ENCODE data around the gene ATRNL1. TPM values are rescaled to one million over a fixed set of nuclear protein-coding genes. Genes with fewer than 3 reads are reported as not detected.

Gene ATRNL1
- polyA plus RNA-seq, 1 of the 3 experiments (the other 2 are of a cell fraction): 0.67 TPM

GRCh38 chr10:115866691-115867090 is 773.5 kb downstream of the ATRNL1 start:
- H3K36me3 ChIP-seq (replicated peaks in 1 of 2; ENCODE audit: control insufficient read depth in 1 of 2, insufficient read depth in 2 of 2, low read length in 1 of 2): no peaks in the 10 kb centered on the region
- no peak overlapping the region for H2AFZ ChIP-seq (ENCODE audit: low read depth)
- H3K4me2 ChIP-seq: no peak overlapping the region
- H3K4me3 ChIP-seq (ENCODE audit: low read depth in 2 of 2, low read length in 1 of 2): no peak overlapping the region
- H3K9me3 ChIP-seq: no peaks in the 10 kb centered on the region
- H3K9me2 ChIP-seq: no peaks in the 10 kb centered on the region
- WGBS (ENCODE audit: low lambda C conversion rate): 66% methylated on average over 4 of the region's 4 CpGs
- CTCF ChIA-PET: no interaction called here
- peak; percentile 16 for DNase-seq
- no peak overlapping the region for H3K27ac ChIP-seq (ENCODE audit: low read depth in 2 of 2, low read length in 1 of 2)
- H4K20me1 ChIP-seq (ENCODE audit: insufficient read depth): no peaks in the 10 kb centered on the region
- H3K79me2 ChIP-seq (ENCODE audit: insufficient read depth): no peaks in the 10 kb centered on the region
- POLR2A ChIA-PET: no interaction called here
- H3K4me1 ChIP-seq (ENCODE audit: control insufficient read depth in 1 of 2, insufficient read depth in 2 of 2, low read depth in 1 of 2, low read length in 1 of 2): peaks cover 0 to 5% of the 10 kb centered on the region in 2 experiments; a peak in 2 of 4 replicates
- H3K9ac ChIP-seq: no peak overlapping the region
- TF ChIP-seq SIN3A (IDR thresholded peaks at IDR 0.05; ENCODE audit: borderline replicate concordance, low read depth, low read length): no peak
- TF ChIP-seq SMC3 (IDR thresholded peaks at IDR 0.05; ENCODE audit: low read depth, low read length): no peak
- no peak for TF ChIP-seq GATA2 (CRISPR knock-in tag; IDR thresholded peaks at IDR 0.05)
- TF ChIP-seq, protein P1, sequence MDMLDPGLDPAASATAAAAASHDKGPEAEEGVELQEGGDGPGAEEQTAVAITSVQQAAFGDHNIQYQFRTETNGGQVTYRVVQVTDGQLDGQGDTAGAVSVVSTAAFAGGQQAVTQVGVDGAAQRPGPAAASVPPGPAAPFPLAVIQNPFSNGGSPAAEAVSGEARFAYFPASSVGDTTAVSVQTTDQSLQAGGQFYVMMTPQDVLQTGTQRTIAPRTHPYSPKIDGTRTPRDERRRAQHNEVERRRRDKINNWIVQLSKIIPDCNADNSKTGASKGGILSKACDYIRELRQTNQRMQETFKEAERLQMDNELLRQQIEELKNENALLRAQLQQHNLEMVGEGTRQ (IDR thresholded peaks at IDR 0.05; ENCODE audit: borderline replicate concordance, low read depth, low read length): no peak
- no peak for TF ChIP-seq EZH2phosphoT487 (IDR thresholded peaks at IDR 0.05; ENCODE audit: borderline replicate concordance, low read depth)
- H3F3A ChIP-seq (replicated peaks; ENCODE audit: insufficient read depth): no peaks in the 10 kb centered on the region
- no peaks in the 10 kb centered on the region for H3K27me3 ChIP-seq (ENCODE audit: insufficient read depth)

DNA sequence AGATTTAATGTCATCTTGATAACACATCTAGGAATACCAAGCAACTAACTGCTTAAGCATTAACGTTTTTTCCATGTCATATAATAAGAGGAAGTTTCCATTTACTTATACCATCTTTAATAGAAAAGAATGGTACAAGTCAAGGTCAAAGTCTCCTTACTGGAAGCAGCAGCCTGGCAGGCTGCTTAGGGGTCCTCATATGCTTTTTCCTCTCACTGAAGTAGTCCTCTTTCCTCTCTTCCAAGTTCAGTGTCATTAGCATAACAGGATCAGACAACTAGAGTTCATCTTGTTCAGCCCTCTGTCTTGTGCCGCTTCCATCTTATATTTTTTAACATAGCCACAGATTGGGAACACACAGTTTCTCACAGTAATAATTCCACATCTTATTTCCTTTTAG is 774.1 kb downstream of the ATRNL1 start:
- H3K9me3 ChIP-seq: no peaks in the 10 kb centered on the region
- H4K20me1 ChIP-seq (ENCODE audit: insufficient read depth): no peaks in the 10 kb centered on the region
- no peak overlapping the region for H3K4me2 ChIP-seq
- no peak for DNase-seq
- no peak overlapping the region for H3K9ac ChIP-seq
- no peaks in the 10 kb centered on the region for H3K36me3 ChIP-seq (replicated peaks in 1 of 2; ENCODE audit: control insufficient read depth in 1 of 2, insufficient read depth in 2 of 2, low read length in 1 of 2)
- ChIA-PET CTCF (no interaction called here), POLR2A (no interaction called here)
- no peak overlapping the region for H2AFZ ChIP-seq (ENCODE audit: low read depth)
- H3K27ac ChIP-seq (ENCODE audit: low read depth in 2 of 2, low read length in 1 of 2): no peak overlapping the region
- H3F3A ChIP-seq (replicated peaks; ENCODE audit: insufficient read depth): no peaks in the 10 kb centered on the region
- TF ChIP-seq TCF12 (IDR thresholded peaks at IDR 0.05): no peak
- no peak for TF ChIP-seq TAF1 (IDR thresholded peaks at IDR 0.05; ENCODE audit: borderline replicate concordance, low read depth, low read length)
- TF ChIP-seq GATA2 (CRISPR knock-in tag; IDR thresholded peaks at IDR 0.05): no peak
- TF ChIP-seq, protein P2, sequence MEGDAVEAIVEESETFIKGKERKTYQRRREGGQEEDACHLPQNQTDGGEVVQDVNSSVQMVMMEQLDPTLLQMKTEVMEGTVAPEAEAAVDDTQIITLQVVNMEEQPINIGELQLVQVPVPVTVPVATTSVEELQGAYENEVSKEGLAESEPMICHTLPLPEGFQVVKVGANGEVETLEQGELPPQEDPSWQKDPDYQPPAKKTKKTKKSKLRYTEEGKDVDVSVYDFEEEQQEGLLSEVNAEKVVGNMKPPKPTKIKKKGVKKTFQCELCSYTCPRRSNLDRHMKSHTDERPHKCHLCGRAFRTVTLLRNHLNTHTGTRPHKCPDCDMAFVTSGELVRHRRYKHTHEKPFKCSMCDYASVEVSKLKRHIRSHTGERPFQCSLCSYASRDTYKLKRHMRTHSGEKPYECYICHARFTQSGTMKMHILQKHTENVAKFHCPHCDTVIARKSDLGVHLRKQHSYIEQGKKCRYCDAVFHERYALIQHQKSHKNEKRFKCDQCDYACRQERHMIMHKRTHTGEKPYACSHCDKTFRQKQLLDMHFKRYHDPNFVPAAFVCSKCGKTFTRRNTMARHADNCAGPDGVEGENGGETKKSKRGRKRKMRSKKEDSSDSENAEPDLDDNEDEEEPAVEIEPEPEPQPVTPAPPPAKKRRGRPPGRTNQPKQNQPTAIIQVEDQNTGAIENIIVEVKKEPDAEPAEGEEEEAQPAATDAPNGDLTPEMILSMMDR (IDR thresholded peaks at IDR 0.05): no peak
- no peak for TF ChIP-seq YY1 (IDR thresholded peaks at IDR 0.05; ENCODE audit: low read depth)
- TF ChIP-seq, protein P1 (IDR thresholded peaks at IDR 0.05; ENCODE audit: borderline replicate concordance, low read depth, low read length): no peak
- TF ChIP-seq JUND (IDR thresholded peaks at IDR 0.05): no peak
- TF ChIP-seq, protein P3, sequence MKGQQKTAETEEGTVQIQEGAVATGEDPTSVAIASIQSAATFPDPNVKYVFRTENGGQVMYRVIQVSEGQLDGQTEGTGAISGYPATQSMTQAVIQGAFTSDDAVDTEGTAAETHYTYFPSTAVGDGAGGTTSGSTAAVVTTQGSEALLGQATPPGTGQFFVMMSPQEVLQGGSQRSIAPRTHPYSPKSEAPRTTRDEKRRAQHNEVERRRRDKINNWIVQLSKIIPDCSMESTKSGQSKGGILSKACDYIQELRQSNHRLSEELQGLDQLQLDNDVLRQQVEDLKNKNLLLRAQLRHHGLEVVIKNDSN (IDR thresholded peaks at IDR 0.05; ENCODE audit: borderline replicate concordance, low read depth): no peak
- TF ChIP-seq TEAD4 (IDR thresholded peaks at IDR 0.05; ENCODE audit: borderline replicate concordance, insufficient read depth): no peak
- TF ChIP-seq, protein P4, sequence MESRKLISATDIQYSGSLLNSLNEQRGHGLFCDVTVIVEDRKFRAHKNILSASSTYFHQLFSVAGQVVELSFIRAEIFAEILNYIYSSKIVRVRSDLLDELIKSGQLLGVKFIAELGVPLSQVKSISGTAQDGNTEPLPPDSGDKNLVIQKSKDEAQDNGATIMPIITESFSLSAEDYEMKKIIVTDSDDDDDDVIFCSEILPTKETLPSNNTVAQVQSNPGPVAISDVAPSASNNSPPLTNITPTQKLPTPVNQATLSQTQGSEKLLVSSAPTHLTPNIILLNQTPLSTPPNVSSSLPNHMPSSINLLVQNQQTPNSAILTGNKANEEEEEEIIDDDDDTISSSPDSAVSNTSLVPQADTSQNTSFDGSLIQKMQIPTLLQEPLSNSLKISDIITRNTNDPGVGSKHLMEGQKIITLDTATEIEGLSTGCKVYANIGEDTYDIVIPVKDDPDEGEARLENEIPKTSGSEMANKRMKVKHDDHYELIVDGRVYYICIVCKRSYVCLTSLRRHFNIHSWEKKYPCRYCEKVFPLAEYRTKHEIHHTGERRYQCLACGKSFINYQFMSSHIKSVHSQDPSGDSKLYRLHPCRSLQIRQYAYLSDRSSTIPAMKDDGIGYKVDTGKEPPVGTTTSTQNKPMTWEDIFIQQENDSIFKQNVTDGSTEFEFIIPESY (IDR thresholded peaks at IDR 0.05; ENCODE audit: borderline replicate concordance, low read depth): no peak
- TF ChIP-seq NFIC (IDR thresholded peaks at IDR 0.05; ENCODE audit: borderline replicate concordance): no peak
- TF ChIP-seq SMC3 (IDR thresholded peaks at IDR 0.05; ENCODE audit: low read depth, low read length): no peak
- TF ChIP-seq RAD21 (IDR thresholded peaks at IDR 0.05; ENCODE audit: low read length): no peak
- no peak for TF ChIP-seq IRF3 (IDR thresholded peaks at IDR 0.05; ENCODE audit: low read depth, low read length)
- no peak for TF ChIP-seq EZH2phosphoT487 (IDR thresholded peaks at IDR 0.05; ENCODE audit: borderline replicate concordance, low read depth)
- WGBS (ENCODE audit: low lambda C conversion rate): 55% methylated on average over 2 of the region's 2 CpGs
- no peaks in the 10 kb centered on the region for H3K9me2 ChIP-seq
- peaks cover 3 to 5% of the 10 kb centered on the region in 2 experiments; a peak in 2 of 4 replicates for H3K4me1 ChIP-seq (ENCODE audit: control insufficient read depth in 1 of 2, insufficient read depth in 2 of 2, low read depth in 1 of 2, low read length in 1 of 2)
- no peak overlapping the region for H3K4me3 ChIP-seq (ENCODE audit: low read depth in 2 of 2, low read length in 1 of 2)
- H3K79me2 ChIP-seq (ENCODE audit: insufficient read depth): no peaks in the 10 kb centered on the region
- H3K27me3 ChIP-seq (ENCODE audit: insufficient read depth): no peaks in the 10 kb centered on the region
